ENCODE measurements around the gene NLRP4. TPM values are rescaled to one million over a fixed set of nuclear protein-coding genes. Genes with fewer than 3 reads are reported as not detected.
"Not testable (repeated sequence)": the region's sequence is repeated elsewhere in the genome, so short reads cannot be mapped to it uniquely, and the experiment has no call there.

NLRP4 gene
- total and polyA plus RNA-seq, 5 experiments from 2014 or later, result not detected

DNA sequence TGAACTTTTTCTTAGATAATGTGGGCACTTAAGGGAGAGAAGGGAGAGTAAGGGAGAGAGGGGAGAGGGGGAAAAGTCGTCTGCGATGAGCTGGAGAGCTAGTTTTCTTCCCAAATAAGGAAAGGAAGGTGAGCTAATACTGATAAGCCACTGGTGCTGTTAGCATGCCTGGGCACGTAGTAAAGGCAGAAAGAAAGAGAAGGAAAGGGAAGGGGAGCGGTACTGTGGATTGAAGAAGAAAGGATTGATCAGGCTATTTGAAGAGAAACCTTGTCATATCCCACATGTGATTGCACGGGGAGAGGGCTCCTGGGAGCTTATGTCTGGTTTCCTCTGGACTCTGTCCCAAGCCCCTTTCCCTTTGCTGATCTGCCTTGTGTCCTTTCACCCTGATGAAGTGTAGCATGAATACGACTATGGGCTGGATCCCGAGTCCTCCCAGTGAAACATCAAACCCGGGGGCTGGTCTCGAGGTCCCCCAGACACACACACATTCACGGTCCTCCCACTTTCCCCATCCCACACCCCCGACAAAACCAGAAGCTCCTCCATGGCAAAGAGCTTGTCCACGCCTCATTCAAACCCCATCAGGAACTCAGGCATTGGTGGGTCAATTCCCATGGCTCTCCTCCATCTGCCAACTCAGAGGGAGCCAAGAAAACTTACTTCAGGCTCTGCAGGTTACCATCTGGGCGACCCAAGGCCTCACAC, 65.2 kb downstream of the NLRP4 start:
- Mint-ChIP-seq H3K9me3 (peaks cover 0 to 25% (median 12%) of the 10 kb centered on the region in 9 donors), H3K27me3 (peaks cover 0 to 17% (median 5%) of the 10 kb centered on the region in 5 donors), H3K36me3 (peaks cover 0 to 2% (median 0%) of the 10 kb centered on the region in 3 donors), H3K27ac (no peak overlapping the region), H3K4me1 (no peaks in the 10 kb centered on the region), H3K4me3 (no peak overlapping the region)
- DNase-seq, result no peak
- ATAC-seq, result no peak
- POLR2A ChIA-PET, result no interaction called here

DNA sequence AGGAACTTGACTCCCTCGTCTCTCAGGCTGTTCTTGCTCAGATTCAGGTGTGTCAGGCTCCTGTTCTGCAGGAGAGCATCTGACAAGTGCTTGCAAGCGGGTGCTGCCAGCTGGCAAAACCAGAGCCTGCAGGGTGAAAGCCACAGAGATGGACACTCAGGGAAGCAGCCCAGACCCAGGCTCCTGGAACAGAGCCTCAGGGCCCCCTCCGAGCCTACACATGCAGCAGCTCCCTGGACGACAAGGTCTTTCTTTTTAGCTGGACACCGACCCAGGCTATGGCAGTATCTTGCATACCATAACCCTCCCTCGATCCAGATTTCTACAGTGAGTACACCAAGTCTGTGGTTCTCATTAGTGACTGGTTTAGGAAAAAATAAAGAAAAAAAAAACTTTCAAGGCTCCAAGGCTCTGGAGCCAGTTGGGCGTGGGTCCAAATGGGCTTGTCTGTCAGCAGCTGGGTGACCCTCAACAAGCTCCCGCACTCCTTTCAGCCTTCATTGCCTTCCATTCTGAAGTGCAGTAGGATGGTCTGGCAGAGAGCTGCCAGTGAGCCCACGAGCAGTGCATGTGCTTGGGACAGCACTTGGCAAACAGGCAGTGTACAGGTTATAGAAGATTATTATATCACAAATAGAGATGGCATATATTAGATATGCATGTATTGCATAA, 65.9 kb downstream of the NLRP4 start:
- no peak for ATAC-seq
- H3K9me3 Mint-ChIP-seq, result peaks cover 0 to 18% (median 10%) of the 10 kb centered on the region in 9 donors
- no peak for DNase-seq

DNA sequence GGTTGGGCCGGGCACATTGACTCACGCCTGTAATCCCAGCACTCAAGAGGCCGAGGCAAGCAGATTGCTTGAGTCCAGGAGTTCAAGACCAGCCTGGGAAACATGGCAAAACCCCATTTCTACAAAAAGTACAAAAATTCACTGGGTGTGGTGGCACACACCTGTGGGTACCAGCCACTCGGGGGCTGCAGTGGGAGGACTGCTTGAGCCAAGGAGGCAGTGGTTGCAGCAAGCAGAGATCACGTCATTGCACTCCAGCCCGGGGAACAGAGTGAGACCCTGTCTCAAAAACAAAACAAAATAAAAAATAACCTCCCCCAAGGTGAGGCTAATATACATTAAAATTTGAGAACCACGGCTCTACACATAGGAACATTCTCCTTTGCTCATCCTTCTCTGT, 70.9 kb downstream of the NLRP4 start:
- Mint-ChIP-seq H3K27ac (no peak overlapping the region), H3K4me3 (no peak overlapping the region), H3K36me3 (peaks cover 2 to 6% (median 2%) of the 10 kb centered on the region in 3 donors), H3K27me3 (peaks cover 1 to 49% (median 11%) of the 10 kb centered on the region in 5 donors), H3K4me1 (no peaks in the 10 kb centered on the region), H3K9me3 (peaks cover 2 to 36% (median 11%) of the 10 kb centered on the region in 9 donors)
- POLR2A ChIA-PET, result no interaction called here
- DNase-seq (no peak), ATAC-seq (no peak)

More for the DNA sequence above, 65.9 kb downstream of the NLRP4 start:
- no peaks in the 10 kb centered on the region for H3K4me1 Mint-ChIP-seq
- H3K36me3 Mint-ChIP-seq, result peaks cover 0 to 2% (median 0%) of the 10 kb centered on the region in 3 donors
- no peak overlapping the region for H3K27ac Mint-ChIP-seq
- peaks cover 0 to 17% (median 6%) of the 10 kb centered on the region in 5 donors for H3K27me3 Mint-ChIP-seq
- POLR2A ChIA-PET, result no interaction called here
- no peak overlapping the region for H3K4me3 Mint-ChIP-seq

DNA sequence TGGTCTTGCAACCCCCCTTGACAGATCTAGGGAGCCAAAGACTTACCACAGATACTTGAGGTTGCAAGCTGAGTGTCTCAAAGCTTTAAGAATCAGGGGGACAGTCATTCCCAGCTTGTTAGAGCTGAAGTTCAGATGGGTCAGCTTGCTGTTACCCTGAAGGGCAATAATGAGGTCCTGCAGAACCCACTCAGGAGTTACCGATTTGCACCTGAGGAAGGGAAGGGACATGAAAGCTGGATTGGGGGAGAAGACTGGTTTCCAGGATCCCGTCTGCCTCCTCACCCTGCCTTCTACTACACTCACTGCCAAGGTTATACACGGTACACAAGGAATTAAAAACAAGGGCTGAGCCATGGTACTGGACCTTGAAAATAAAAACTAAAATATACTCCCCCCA, 71.4 kb downstream of the NLRP4 start:
- Mint-ChIP-seq H3K27ac (no peak overlapping the region), H3K4me1 (no peaks in the 10 kb centered on the region), H3K27me3 (peaks cover 1 to 50% (median 11%) of the 10 kb centered on the region in 5 donors), H3K36me3 (peaks cover 2 to 8% (median 2%) of the 10 kb centered on the region in 3 donors), H3K9me3 (peaks cover 2 to 38% (median 11%) of the 10 kb centered on the region in 9 donors), H3K4me3 (no peak overlapping the region)
- ATAC-seq, result no peak
- no peak for DNase-seq
- POLR2A ChIA-PET, result no interaction called here

GRCh38 chr19:55909801-55910200, 73.5 kb downstream of the NLRP4 start:
- DNase-seq (no peak), ATAC-seq (no peak)
- H3K9me3 Mint-ChIP-seq, result peaks cover 3 to 56% (median 16%) of the 10 kb centered on the region in 9 donors
- no peak overlapping the region for H3K27ac Mint-ChIP-seq
- peaks cover 0 to 18% (median 2%) of the 10 kb centered on the region in 3 donors for H3K36me3 Mint-ChIP-seq
- POLR2A ChIA-PET, result no interaction called here
- no peak overlapping the region for H3K4me3 Mint-ChIP-seq
- H3K27me3 Mint-ChIP-seq, result peaks cover 1 to 35% (median 11%) of the 10 kb centered on the region in 5 donors
- H3K4me1 Mint-ChIP-seq, result no peaks in the 10 kb centered on the region

- peaks cover 11 to 83% (median 36%) of the 10 kb centered on the region in 9 donors for H3K9me3 Mint-ChIP-seq
- H3K4me3 Mint-ChIP-seq, result no peak overlapping the region
- ATAC-seq, result no peak
- POLR2A ChIA-PET, result no interaction called here
- no peaks in the 10 kb centered on the region for H3K4me1 Mint-ChIP-seq
- no peak for DNase-seq
- H3K27ac Mint-ChIP-seq, result peak overlapping the region in 1 of 10 donors; percentile 57
- peaks cover 0 to 43% (median 0%) of the 10 kb centered on the region in 3 donors for H3K36me3 Mint-ChIP-seq
- H3K27me3 Mint-ChIP-seq, result peaks cover 1 to 34% (median 10%) of the 10 kb centered on the region in 5 donors
These were observed 76.6 kb downstream of the NLRP4 start for GRCh38 chr19:55912916-55913315.

- POLR2A ChIA-PET, result no interaction called here
- peaks cover 1 to 33% (median 10%) of the 10 kb centered on the region in 5 donors for H3K27me3 Mint-ChIP-seq
These were observed 77.4 kb downstream of the NLRP4 start for GRCh38 chr19:55913643-55914268.

GRCh38 chr19:55923556-55923955, 87.2 kb downstream of the NLRP4 start:
- H3K27ac Mint-ChIP-seq, result no peak overlapping the region
- H3K9me3 Mint-ChIP-seq, result peaks cover 14 to 93% (median 47%) of the 10 kb centered on the region in 9 donors
- peaks cover 0 to 22% (median 5%) of the 10 kb centered on the region in 5 donors for H3K27me3 Mint-ChIP-seq
- ATAC-seq (no peak), DNase-seq (no peak)
- H3K4me3 Mint-ChIP-seq, result no peak overlapping the region
- POLR2A ChIA-PET, result no interaction called here
- no peaks in the 10 kb centered on the region for H3K4me1 Mint-ChIP-seq
- H3K36me3 Mint-ChIP-seq, result peaks cover 0 to 58% (median 1%) of the 10 kb centered on the region in 3 donors

More at GRCh38 chr19:55913643-55914268, 77.4 kb downstream of the NLRP4 start:
- Mint-ChIP-seq H3K9me3 (peaks cover 15 to 83% (median 44%) of the 10 kb centered on the region in 9 donors), H3K4me1 (no peaks in the 10 kb centered on the region), H3K27ac (no peak overlapping the region), H3K4me3 (no peak overlapping the region), H3K36me3 (peaks cover 0 to 51% (median 0%) of the 10 kb centered on the region in 3 donors)
- no peak for DNase-seq
- ATAC-seq, result no peak

- Mint-ChIP-seq H3K27me3 (peaks cover 0 to 22% (median 3%) of the 10 kb centered on the region in 5 donors), H3K27ac (no peak overlapping the region), H3K4me1 (no peaks in the 10 kb centered on the region), H3K36me3 (peaks cover 0 to 30% (median 1%) of the 10 kb centered on the region in 3 donors), H3K9me3 (peaks cover 0 to 61% (median 26%) of the 10 kb centered on the region in 9 donors), H3K4me3 (no peak overlapping the region)
- POLR2A ChIA-PET, result no interaction called here
- DNase-seq (no peak), ATAC-seq (no peak)
These were observed 91.7 kb downstream of the NLRP4 start for GRCh38 chr19:55927991-55928390.

DNA sequence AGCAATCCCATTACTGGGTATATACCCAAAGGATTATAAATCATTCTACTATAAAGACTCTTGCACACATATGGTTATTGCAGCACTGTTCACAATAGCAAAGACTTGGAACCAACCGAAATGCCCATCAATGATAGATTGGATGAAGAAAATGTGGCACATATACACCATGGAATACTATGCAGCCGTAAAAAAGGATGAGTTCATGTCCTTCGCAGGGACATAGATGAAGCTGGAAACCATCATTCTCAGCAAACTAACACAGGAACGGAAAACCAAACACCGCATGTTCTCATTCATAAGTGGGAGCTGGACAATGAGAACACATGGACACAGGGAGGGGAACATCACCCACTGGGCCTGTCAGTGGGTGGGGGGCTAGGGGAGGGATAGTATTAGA, 92.9 kb downstream of the NLRP4 start:
- H3K4me3 Mint-ChIP-seq, H3K4me1 Mint-ChIP-seq, ATAC-seq, POLR2A ChIA-PET, H3K27ac Mint-ChIP-seq, DNase-seq: not testable (repeated sequence)
- peaks cover 0 to 22% (median 3%) of the 10 kb centered on the region in 5 donors for H3K27me3 Mint-ChIP-seq
- H3K36me3 Mint-ChIP-seq, result peaks cover 0 to 24% (median 0%) of the 10 kb centered on the region in 3 donors
- peaks cover 0 to 55% (median 25%) of the 10 kb centered on the region in 9 donors for H3K9me3 Mint-ChIP-seq

- no peak overlapping the region for H3K4me3 Mint-ChIP-seq
- H3K27ac Mint-ChIP-seq, result no peak overlapping the region
- POLR2A ChIA-PET, result no interaction called here
- H3K36me3 Mint-ChIP-seq, result peaks cover 0 to 26% (median 0%) of the 10 kb centered on the region in 3 donors
- peaks cover 0 to 12% (median 3%) of the 10 kb centered on the region in 5 donors for H3K27me3 Mint-ChIP-seq
- H3K4me1 Mint-ChIP-seq, result peaks cover 0 to 2% (median 0%) of the 10 kb centered on the region in 4 donors
- DNase-seq (no peak), ATAC-seq (no peak)
- H3K9me3 Mint-ChIP-seq, result peaks cover 6 to 53% (median 19%) of the 10 kb centered on the region in 9 donors
These were observed 94.7 kb downstream of the NLRP4 start for GRCh38 chr19:55930996-55931515.
